NCI-H128 (cell line): ENCODE measurements around the gene FOXRED1.
"Not testable (repeated sequence)": the region's sequence is repeated elsewhere in the genome, so short reads cannot be mapped to it uniquely, and the experiment has no call there.

ENCODE experiments used
- DNase-seq: peaks from one replicate; lab custom pipeline; 2025; ENCODE audit not compliant: unreplicated experiment; lab: John Stamatoyannopoulos, UW

Gene FOXRED1

DNA sequence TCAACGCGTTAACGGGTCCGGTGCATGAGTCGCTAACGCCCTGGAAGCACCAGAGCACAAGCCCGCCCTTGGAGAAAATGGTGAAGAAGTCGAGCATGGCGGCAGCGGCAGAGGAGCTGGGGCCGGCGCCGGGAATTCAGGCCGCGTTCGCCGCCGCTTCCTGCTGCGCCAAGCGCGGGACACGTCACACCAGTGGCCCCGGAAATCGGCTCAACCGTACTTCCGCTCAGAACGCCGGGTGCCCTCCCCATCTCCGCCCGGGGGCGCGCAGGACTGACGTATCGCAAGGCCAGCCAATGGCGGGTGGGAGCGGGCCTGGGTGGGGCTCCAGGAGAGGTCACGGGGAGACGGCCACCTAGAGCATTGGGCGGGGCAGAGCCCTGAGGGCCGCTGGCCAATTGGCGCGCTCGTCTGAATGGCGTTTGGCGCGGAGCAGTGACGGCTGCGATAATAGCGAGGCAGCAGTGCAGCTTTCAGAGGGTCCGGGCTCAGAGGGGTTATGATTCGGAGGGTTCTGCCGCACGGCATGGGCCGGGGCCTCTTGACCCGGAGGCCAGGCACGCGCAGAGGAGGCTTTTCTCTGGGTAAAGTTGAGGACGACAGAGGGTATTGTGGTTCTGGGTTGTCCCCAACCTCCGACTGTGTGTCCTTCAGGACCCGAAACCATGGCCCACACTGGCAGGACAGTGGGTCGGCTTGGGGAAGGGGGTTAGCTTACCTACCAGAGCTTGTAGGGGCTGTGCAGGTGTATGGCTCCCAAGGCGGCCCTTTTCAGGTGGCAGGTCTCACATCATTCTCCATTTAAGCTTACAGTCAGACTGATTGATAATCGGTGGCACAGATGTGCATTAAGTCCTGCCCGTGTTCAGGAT, at the start of gene FOXRED1, which contains the start of gene SRPRA:
Gene FOXRED1, plus strand, starts transcription at position 447 of the 872 bp plus-strand sequence. Its CDS starts 53 bp downstream, at position 500.
Gene SRPRA, minus strand, starts transcription at position 188 of the 872 bp plus-strand sequence. Its CDS starts 91 bp downstream, at position 97.
- DNase-seq, result peak; percentile 92

DNA sequence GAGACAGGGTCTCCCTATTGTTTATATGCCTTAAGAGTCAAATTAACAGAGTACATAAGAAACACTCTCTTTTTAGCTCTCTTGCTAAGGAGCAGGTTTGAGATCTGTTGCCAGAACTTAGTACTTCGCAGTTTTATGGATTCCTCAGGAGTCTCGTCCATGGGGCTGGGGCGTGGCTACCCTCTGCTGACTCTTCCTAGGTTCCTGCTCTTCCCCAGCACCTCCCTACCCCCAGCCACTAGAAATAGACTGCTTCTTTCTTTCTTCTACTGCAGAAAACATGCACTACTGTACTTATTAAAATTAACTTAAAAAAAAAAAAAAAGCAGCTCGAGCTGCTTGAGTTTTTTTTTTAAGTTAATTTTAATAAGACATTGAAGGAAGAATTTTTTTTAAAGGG, 49.4 kb upstream of the FOXRED1 start:
- no peak for DNase-seq

DNA sequence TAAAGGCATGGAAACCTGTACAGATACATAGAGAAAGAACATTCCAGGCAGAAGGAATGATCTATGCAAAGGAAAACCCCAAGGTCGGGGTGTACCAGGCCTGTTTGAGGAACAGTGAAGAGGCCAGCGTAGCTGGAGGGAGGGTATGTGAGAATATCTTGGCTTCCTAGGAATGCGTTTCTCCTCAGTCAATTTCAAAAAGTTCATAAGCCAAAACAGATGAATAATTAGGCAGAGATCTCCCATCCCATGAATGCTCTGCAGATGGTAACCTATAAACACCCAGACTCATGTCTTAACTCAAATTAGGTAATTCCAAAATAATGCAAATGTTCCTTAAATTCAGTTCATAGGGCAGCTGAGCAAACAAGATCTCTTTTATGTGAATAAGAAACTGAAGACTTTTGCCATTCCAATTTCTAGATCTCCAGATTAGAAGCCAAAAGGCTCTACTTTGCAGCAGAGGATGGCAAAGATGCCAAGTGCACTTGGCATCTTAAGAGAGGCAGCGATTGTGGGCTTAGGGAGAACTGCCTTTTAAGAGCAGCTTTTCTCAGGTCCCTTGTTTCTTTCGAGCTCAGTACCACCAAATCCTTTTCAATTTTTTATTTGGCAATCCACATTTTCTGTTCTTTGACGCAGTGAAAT, 44.2 kb upstream of the FOXRED1 start:
- DNase-seq, result no peak

DNA sequence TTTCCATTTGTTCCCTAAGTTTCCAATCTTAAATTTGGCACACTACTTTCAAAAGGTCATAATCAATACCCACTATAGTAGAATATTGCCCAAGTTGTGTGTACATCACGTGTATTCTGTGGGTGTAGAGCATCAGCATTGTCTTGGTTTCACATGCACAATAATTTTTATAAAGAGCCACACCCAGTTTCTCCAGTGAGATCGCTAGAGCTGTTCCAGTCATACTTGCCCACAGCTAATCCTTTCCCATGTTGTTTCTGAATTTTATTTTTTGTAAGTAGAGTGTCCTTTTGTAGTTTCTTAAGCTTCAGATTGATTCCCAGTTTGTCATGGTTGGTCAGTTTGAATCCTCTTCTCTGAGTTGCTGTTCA, 43.7 kb upstream of the FOXRED1 start:
- DNase-seq, result no peak

DNA sequence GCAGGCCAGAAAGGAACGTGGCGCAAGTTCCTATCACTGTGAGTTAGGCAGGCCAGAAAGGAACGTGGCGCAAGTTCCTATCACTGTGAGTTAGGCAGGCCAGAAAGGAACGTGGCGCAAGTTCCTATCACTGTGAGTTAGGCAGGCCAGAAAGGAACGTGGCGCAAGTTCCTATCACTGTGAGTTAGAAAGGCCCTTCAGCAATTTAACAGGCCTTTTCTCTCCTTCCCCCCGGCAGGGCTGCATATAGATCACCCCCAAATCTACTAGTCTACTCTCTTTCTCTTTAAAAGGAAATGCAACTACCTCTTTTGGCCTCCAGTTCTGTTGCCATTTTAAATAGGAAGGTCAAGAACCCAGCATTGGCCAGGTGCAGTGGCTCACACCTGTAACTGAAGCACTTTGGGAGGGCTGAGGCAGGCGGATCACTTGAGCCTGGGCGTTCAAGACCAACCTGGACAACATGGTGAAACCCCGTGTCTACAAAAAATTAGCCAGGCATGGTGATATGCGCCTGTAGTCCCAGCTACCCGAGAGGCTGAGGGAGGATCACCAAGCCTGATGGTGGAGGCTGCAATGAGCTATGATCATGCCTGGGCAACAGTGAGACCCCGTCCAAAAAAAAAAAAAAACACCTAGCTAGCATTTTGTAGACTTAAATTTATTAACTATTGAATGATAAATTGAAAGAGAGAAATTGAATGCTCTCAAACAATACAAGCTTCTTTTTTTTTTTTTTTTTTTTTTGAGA, 42.4 kb upstream of the FOXRED1 start:
- no peak for DNase-seq

DNA sequence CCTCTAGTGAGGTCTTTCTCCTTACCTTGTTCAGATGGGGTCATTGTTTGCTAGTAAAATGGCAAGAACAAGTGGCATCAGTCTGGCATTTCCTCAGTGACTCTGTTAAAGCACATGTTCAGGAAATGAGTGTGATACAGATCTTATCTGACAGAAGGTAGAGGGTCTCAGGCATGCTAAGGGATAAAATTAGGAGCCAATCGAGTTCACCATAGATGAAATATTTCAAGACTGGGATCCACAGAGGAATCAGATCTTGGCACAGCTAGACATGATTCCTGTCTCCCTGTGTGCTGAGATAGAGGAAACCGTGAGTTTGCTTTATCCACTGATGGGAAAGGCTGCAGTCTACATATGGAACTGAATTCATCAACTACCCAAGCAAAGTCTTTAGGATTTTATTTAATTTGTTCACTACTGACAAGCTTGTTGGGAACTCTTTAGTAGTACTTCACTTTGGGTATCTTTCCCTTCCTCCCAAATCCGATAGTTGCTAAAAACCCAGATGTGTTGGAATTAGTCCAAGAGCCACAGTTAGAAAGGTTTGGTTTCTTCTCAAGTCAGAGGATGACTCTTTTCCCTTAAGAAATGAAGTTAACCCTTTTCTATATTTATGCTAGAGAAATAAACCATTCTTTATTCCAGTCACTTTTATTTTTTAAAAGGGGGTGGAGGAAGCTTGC, 39.0 kb upstream of the FOXRED1 start:
- DNase-seq, result no peak

DNA sequence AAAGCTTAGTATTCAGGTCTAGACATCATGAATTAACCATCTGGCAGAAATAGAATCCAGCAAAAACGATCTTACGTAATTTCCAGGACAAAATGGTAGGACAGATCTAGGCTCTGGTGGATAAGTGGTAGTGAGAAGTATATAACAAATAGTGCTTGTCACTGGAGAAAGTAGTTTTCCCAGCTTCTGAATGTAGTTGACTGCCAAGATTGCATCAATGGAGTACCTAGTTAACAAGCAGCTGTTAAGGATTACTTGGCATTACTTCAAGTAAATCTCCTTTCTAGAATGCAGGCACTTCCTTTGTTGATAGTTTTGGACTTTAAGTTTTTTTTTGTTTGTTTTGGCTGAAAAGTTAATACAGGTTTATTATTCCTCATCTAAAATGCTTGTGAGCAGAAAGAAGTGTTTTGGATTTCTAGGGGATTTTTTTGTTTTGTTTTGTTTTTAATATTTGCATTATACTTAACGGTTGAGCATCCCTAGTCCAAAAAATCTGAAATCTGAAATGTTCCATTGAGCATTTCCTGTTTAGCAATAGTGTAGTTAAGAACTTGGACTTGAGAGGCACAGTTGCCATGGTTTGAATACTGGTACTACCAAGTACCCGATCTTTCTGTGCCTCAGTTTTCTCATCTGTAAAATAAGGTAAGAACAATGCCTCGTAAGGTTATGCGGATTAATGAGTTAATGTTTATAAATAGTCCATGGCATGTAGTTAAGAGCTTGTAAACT, 37.1 kb upstream of the FOXRED1 start:
- DNase-seq, result no peak

DNA sequence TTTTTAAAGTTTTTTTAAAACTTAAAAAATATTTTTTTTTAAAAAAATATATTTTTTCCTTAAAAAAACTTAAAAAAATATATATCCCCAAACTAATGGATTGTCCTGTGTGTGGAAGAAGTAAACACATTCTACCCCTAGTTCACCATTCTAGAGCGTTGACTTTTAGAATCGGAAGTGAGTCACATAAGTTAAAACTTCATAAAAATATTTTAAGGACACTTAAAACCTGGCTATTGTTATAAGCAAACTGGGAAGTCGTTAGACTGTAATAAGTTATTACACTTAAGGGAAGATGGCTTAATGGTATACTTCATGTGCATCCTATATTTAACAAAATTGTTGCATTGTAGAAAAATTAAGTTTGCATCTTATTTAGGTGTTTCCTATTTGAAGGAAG, 36.3 kb upstream of the FOXRED1 start:
- DNase-seq, result no peak

DNA sequence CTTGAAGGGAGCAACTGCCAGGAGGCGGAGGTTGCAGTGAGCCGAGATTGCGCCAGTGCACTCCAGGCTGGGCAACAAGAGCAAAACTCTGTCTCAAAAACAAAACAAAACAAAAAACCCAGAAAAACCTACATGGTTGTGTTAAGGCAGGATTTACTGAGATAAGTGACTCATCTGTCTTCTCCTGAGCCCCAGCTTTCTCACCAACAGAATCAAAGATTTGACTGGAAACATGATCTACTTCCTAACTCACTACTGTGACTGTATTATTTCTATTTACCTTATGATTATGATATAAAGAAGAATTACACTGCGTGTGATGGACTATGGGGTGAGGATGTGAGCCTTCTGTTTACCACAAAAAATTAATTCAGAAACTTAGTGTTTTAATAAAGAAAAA, 35.6 kb upstream of the FOXRED1 start:
- DNase-seq, result no peak

DNA sequence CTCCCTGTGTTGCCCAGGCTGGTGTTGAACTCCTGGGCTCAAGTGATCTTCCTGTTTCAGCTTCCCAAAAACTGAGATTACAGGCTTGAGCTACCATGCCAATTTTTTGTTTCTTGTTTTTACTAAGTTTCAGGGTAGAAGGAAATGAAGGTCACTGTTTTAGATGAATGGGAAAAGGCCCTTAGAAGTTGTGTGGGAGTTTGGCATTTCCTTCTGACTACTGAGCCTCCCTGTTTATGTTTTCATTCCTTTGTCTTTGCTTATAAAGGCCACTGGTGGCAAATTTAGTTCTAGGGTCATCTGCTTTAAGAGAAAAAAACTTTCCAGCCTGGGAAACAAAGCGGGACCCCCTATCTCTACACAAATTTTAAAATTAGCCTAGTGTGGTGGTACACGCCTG, 22.3 kb upstream of the FOXRED1 start:
- no peak for DNase-seq

DNA sequence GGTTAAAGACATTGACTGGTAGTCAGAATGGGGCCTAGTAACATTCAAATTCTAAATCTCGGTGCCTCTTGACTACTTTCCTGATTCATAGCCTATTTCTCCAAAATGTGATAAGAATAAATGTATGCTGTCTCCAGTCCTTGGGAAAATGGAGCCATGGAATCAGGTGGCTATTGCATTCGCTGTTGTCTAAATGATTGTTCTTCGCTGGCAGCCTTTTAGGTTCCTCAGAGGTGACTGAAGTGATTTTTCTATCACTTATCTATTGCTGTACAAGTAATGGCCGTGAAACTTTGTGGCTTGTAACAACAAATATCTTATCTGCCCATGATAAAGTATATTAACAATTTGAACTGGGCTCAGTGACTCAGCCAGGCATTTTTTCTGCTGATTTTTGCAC, 15.7 kb upstream of the FOXRED1 start:
- DNase-seq, result no peak

DNA sequence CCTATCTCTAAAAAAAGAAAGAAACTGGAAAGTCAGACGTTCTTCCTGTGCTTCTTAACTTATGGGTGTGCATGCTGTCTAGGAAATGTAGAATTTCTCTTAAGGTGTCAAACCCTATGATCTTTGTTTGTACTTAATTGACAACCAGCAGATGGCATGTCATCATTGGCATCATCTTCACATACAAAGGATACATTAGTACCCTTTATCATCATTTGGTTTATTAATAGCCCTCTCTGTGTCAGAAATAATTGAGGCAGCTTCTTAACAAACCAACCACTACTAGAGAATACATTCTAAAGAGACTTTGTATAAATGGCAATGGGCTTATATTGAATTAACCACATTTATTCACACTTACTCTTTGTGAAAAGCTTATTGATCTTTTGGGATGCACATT, 14.1 kb upstream of the FOXRED1 start:
- DNase-seq, result no peak

DNA sequence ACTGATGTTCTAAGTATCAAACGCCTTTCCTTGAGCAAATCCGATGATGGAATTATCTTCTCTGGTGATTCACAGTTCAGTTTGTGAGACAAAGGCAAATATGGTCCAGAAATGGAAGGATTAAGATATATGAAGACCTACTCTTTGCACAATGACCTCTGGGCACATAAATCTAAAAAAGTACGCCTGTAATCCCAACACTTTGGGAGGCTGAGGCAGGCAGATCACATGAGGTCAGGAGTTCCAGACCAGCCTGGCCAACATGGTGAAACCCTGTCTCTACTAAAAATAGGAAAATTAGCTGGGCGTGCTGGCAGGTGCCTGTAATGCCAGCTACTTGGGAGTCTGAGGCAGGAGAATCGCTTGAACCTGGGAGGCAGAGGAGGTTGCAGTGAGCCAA, 13.4 kb upstream of the FOXRED1 start:
- DNase-seq, result not testable (repeated sequence)

DNA sequence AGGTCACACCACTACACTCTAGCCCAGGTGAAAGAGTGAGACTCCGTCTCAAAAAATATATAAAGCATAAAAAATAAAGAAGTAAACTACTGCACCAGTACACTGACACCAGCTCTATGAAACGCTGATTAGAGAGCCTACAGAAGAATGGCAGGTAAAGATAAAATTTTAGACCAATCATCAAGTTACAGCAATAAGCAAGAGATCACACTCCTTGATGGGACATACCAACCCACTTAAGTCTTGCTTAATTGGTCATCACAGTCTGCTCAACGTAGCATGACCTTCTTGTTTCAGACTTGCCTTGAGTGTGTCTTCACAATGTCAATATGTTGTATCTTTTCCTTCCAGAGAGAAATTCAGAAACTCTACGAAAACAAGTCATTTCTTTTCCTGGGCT, 12.7 kb upstream of the FOXRED1 start:
- DNase-seq, result no peak

DNA sequence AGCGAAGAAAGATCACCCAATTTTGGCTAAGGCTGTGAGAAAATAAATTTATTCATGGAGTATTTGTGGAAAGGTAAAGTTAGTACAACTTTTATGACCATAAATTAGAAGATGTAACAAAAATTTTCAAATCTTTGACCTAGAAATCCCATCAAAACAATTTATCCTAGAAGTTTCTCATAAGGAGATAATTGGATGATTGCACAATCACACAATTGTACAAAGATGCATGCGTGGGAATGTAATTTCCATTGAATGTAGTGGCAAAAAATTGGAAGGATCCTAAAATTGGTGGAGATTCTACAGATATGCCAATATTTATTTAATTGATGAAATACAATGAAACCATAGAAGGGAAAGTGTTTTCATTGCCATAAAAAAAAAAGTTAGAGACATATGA, 11.8 kb upstream of the FOXRED1 start:
- DNase-seq, result no peak

DNA sequence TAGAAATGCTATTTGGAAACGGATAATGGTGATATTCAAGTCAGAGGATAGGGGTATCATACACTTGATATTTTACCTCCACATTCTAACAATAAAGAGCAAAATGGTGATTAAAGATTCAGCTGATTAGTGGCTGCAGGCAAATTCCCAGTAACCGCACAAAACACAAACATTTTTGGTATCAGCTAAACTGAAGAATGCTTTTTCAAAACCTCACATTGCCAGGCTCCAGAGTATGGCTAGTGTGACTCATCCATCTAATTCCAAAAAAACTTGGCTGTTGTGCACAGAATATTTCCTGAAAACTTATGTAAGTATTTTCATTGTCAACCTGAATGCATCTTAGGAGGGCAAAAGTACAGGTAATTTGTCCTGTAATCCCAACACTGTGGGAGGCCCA, 11.2 kb upstream of the FOXRED1 start:
- DNase-seq, result no peak

DNA sequence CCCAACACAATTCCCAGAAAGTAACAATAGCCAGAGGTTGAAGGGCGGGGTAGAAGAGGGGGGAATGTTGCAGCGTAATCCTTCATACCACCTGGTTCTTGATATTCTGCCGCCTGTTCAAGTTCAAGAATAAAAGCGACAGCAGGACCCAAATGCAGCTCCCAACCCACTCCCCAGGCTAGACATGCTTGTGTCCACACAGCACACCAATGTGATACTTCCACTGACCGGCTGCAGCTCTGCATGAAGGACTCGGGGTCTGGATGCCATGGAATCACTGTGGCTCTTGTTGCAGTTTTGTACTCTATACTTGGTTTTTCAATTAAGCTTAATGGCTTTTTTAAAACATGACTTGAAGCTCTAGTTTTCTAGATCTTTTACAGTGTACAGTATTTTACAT, 6.7 kb upstream of the FOXRED1 start:
- no peak for DNase-seq

DNA sequence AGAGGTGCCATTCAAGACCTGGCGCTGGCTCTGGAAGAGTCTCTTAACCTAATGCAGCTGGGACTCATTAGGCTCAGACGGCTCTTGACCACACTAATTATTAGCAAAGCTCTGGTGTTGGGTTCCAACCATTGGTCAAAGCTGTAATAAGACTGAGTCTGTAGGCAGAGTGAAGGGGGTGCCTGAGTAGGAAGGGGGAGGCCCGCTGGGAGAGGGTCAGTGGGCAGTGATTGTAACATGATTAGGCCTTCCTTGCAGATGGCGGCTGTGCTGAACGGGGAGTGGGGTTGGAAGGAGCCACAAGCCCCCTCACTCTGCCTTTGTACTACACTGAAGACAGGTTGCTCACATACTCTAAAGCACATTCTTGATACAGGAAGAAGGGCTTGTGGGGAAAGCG, 5.5 kb upstream of the FOXRED1 start:
- no peak for DNase-seq

DNA sequence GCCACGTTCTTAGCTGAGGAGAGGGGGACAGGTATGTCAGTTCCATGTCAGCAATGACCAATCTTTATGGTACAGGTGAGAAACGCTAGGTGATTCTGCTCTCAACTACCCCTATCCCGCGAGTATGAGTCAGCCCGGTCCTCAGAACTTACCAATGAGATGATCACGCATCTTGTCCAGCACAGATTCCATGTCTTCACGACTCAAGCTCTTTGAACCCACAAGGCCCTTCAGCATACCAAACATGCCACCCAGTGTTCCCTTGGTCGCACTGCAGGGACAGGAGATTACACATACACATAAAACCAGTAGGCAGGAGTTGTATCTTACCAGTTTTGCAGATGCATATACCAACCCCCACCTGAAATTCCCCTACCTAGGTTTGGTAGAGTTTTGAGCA, 3.1 kb upstream of the FOXRED1 start:
- DNase-seq, result no peak

DNA sequence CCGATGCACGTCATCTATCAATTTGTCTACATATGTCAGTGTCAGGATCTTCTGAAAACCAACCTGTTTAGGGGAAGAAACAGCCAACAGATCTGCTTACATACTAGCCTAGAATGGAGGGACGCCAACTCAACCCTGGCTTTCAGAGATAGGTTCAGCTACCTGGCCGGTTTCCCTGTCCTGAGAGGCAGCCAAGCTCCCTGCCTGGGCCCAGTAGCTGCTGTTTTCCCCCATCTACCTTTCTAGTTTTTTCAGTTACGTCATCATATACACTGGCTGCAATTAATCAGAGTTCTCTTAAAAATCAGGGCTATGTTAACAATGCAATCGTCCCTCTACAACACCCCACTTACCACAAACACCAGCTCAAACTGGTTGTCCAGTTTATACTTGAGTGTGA, 1.3 kb upstream of the FOXRED1 start:
- DNase-seq, result no peak

DNA sequence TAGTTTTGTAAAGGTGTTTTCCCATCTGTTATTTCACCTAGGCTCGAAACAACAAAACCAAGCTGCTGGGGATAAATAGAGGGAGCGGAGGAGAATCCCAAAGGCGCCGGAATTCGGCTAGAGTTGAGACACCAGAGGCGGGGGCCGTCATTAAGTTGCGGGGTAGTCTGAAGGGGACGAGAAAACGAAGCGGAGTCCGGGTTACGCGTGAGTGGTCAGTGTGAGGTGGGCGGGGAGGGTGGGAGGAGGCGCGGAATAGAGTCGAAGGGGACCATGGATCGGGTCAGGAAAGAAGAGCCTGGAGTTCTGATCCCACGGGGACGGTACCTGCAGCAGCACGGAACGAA, 620 bp upstream of the FOXRED1 start:
- DNase-seq, result no peak
